Natural killer cell (primary cell): ENCODE data around the gene FXYD1. TPM values are rescaled to one million over a fixed set of nuclear protein-coding genes. Genes with fewer than 3 reads are reported as not detected.

ENCODE experiments used
- ATAC-seq, 3 donors: fragments of 150-1000 bp in 2 of 3; fragments of 200-7000 bp in 1 of 3; cut with Tn5 transposase; 1 replicate in 1 of 3; 2 replicates in 2 of 3; pipeline ENCODE4 v1.10.0; 2021; ENCODE audit warnings: mild to moderate bottlenecking in 2 of 3, moderate library complexity in 2 of 3
- DNase-seq, 2 donors: peaks; one replicate each; pipeline versions ENCODE4 v3.0.0 to v3.0.0-alpha.2; 2013 to 2021; ENCODE audit warnings: mixed read lengths in 1 of 2
- H3K27ac ChIP-seq: one replicate; pipeline ENCODE4 v1.5.1; 2013; ENCODE audit warnings: mild to moderate bottlenecking, low read length
- H3K27me3 ChIP-seq: one replicate; pipeline ENCODE4 v1.6.1; 2013; ENCODE audit warnings: low read length; ENCODE audit not compliant: control insufficient read depth, insufficient read depth
- H3K36me3 ChIP-seq: one replicate; pipeline ENCODE4 v1.6.1; 2013; ENCODE audit warnings: low read length; ENCODE audit not compliant: control insufficient read depth, insufficient read depth
- H3K4me1 ChIP-seq: one replicate; pipeline ENCODE4 v1.6.1; 2013; ENCODE audit warnings: low read length; ENCODE audit not compliant: control insufficient read depth, insufficient read depth
- H3K4me3 ChIP-seq: one replicate; pipeline ENCODE4 v1.5.1; 2013; ENCODE audit warnings: low read length
- H3K9me3 ChIP-seq: one replicate; pipeline ENCODE4 v1.6.1; 2013; ENCODE audit warnings: low read length; ENCODE audit not compliant: control insufficient read depth, insufficient read depth
- H3K27ac Mint-ChIP-seq, 2 donors: one replicate each; pipeline ENCODE4 v1.8.0; 2022; ENCODE audit warnings: mild to moderate bottlenecking in 2 of 2, mixed read lengths in 2 of 2, moderate library complexity in 1 of 2
- H3K27me3 Mint-ChIP-seq, 2 donors: one replicate each; pipeline ENCODE4 v1.8.0; 2022; ENCODE audit warnings: low read depth in 2 of 2, mixed read lengths in 2 of 2
- H3K36me3 Mint-ChIP-seq: one replicate; pipeline ENCODE4 v1.8.0; 2022; ENCODE audit warnings: mixed read lengths
- H3K4me1 Mint-ChIP-seq, 2 donors: one replicate each; pipeline ENCODE4 v1.8.0; 2022; ENCODE audit warnings: mixed read lengths in 2 of 2
- H3K4me3 Mint-ChIP-seq: one replicate; pipeline ENCODE4 v1.8.0; 2022; ENCODE audit warnings: mild to moderate bottlenecking, moderate library complexity, mixed read lengths
- H3K9me3 Mint-ChIP-seq, 2 donors: one replicate each; pipeline ENCODE4 v1.8.0; 2022; ENCODE audit warnings: mixed read lengths in 2 of 2
- WGBS: methylation state at CpG from one replicate; pipeline ENCODE4 v1.1.7; 2013; ENCODE audit warnings: missing lambda C conversion rate; ENCODE audit not compliant: insufficient coverage; 5-methylcytosine and 5-hydroxymethylcytosine counted together
- intact Hi-C: fragments of 100-400 bp; cut with micrococcal nuclease; formaldehyde crosslinking; loops from one replicate; pipeline ENCODE4 v1.14.2; 2022
- total RNA-seq, 4 donors: library from RNA; stranded (reverse); fragments of 120-200 nt in 1 of 4; gene quantifications; one replicate each; pipeline versions ENCODE4 v1.2.3 to v1.2.4, GENCODE V29; 2013 to 2022
- TF ChIP-seq, protein P1 (sequence below): fragments of 200-600 bp; IDR thresholded peaks from one replicate; pipeline ENCODE4 v1.8.0; 2022; ENCODE audit warnings: antibody characterized with exemption

The FXYD1 gene
- total RNA-seq, 3 donors from 2014 or later (not counting 1 experiment from before 2014, with no cell fraction given): not detected

DNA sequence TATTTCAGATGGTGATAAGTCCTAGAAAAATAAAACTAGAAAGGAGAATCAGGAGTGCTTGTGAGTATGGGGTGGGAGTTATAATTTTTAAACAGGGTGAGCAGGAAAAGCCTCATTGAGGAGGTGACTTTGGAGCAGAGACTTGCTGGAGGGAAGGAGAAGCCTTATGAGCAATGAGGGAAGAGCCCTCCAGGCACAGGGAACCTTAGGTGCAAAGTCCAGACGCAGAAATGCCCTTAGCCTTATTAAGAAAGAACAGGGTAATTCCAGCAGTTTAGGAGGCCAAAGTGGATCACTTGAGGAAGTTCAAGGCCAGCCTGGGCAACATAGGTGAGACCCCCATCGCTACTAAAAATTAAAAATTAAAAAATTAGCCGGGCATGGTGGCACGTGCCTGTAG lies 44.0 kb upstream of the FXYD1 start:
- peaks cover 4% of the 10 kb centered on the region for H3K4me1 ChIP-seq
- no peak for ATAC-seq
- Mint-ChIP-seq H3K4me1 (no peaks in the 10 kb centered on the region), H3K4me3 (no peak overlapping the region), H3K27me3 (peaks cover 0 to 7% of the 10 kb centered on the region in 2 donors), H3K9me3 (no peaks in the 10 kb centered on the region), H3K27ac (no peak overlapping the region), H3K36me3 (no peaks in the 10 kb centered on the region)
- TF ChIP-seq, protein P1, sequence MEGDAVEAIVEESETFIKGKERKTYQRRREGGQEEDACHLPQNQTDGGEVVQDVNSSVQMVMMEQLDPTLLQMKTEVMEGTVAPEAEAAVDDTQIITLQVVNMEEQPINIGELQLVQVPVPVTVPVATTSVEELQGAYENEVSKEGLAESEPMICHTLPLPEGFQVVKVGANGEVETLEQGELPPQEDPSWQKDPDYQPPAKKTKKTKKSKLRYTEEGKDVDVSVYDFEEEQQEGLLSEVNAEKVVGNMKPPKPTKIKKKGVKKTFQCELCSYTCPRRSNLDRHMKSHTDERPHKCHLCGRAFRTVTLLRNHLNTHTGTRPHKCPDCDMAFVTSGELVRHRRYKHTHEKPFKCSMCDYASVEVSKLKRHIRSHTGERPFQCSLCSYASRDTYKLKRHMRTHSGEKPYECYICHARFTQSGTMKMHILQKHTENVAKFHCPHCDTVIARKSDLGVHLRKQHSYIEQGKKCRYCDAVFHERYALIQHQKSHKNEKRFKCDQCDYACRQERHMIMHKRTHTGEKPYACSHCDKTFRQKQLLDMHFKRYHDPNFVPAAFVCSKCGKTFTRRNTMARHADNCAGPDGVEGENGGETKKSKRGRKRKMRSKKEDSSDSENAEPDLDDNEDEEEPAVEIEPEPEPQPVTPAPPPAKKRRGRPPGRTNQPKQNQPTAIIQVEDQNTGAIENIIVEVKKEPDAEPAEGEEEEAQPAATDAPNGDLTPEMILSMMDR: no peak
- peaks cover 6% of the 10 kb centered on the region for H3K27me3 ChIP-seq
- no peak overlapping the region for H3K27ac ChIP-seq
- H3K9me3 ChIP-seq: no peaks in the 10 kb centered on the region
- no peak overlapping the region for H3K4me3 ChIP-seq
- intact Hi-C loops: no loop called here
- no peaks in the 10 kb centered on the region for H3K36me3 ChIP-seq
- no peak for DNase-seq
- 98% methylated on average over 4 of the region's 4 CpGs for WGBS

DNA sequence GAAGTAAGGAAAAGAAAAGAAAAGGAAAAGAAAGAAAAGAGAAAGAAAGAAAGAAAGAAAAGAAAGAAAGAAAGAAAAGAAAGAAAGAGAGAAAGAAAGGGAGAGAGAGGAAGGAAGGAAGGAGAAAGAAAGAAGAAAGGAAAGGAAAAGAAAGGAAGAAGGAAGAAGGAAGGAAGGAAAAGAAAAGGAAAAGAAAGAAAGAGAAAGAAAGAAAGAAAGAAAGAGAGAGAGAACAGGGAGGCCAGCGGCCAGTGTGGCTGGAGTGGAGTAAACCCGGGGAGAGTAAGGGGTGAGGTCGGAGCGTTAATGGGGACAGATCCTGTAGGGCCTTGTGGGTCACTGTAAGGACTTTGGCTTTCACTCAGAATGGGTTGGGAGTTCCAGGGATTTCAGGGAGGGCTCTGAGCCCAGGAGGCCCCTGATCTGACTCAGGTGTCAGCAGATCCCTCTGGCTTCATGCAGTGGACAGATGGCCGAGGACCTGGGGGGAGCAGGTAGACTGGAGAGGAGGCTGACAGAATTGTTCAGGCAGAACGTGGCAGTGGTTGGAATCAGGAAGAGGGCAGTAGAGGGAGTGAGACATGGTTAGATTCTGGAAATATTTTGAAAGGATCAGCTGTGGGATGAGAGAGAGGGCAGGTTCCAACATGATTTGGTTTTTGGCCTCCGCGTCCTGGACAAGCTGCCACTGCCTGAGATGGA lies 42.8 kb upstream of the FXYD1 start:
- no peak overlapping the region for H3K4me3 ChIP-seq
- H3K36me3 ChIP-seq: no peaks in the 10 kb centered on the region
- Mint-ChIP-seq H3K27me3 (peaks cover 0 to 6% of the 10 kb centered on the region in 2 donors), H3K4me3 (no peak overlapping the region), H3K9me3 (no peaks in the 10 kb centered on the region), H3K27ac (peak overlapping the region in 1 of 2 donors; percentile 22), H3K36me3 (no peaks in the 10 kb centered on the region), H3K4me1 (no peaks in the 10 kb centered on the region)
- H3K27ac ChIP-seq: no peak overlapping the region
- TF ChIP-seq, protein P1: no peak
- DNase-seq (no peak), ATAC-seq (no peak)
- intact Hi-C loops: no loop called here
- H3K27me3 ChIP-seq: peaks cover 4% of the 10 kb centered on the region
- WGBS: 87% methylated on average over 8 of the region's 8 CpGs
- H3K4me1 ChIP-seq: peaks cover under 1% of the 10 kb centered on the region
- H3K9me3 ChIP-seq: no peaks in the 10 kb centered on the region

DNA sequence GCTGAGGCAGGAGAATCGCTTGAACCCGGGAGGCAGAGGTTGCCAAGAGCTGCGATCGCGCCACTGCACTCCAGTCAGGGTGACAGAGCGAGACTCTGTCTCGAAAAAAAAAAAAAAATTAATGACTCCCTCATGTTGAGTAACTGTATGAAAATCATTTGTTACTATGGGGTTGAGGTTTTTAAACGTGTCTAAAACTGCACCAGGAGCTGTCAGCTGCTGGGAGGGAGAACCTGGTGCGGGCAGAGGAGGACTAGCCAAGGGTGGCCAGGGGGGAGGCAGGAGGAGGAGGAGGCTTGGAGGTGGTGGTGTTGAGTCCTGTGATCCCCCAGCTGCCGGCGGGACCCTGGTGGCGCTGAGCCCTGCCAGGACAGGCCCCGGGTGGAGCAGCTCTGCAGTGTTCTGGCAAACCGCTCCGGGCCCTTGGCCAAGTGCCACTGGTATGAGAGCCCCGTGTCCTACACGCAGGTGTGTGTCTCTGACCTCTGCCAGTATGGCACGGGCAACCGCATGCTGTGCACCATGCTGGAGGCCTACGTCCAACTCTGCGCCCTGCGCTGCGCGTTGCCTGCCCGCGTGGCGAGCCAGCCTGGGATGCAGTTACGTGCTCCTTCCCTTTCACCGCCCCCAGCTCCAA lies 40.1 kb upstream of the FXYD1 start:
- DNase-seq: no peak
- Mint-ChIP-seq H3K27me3 (peaks cover 0 to 6% of the 10 kb centered on the region in 2 donors), H3K4me1 (no peaks in the 10 kb centered on the region), H3K36me3 (no peaks in the 10 kb centered on the region), H3K27ac (no peak overlapping the region), H3K4me3 (no peak overlapping the region), H3K9me3 (no peaks in the 10 kb centered on the region)
- ATAC-seq: no peak
- Histone ChIP-seq H3K27ac (no peak overlapping the region), H3K36me3 (no peaks in the 10 kb centered on the region), H3K9me3 (no peaks in the 10 kb centered on the region), H3K4me3 (no peak overlapping the region), H3K27me3 (no peaks in the 10 kb centered on the region), H3K4me1 (no peaks in the 10 kb centered on the region)
- intact Hi-C loops: no loop called here
- WGBS: 92% methylated on average over 29 of the region's 29 CpGs
- TF ChIP-seq, protein P1: no peak
